Measurements from ENCODE around the gene SDHC.

DNA sequence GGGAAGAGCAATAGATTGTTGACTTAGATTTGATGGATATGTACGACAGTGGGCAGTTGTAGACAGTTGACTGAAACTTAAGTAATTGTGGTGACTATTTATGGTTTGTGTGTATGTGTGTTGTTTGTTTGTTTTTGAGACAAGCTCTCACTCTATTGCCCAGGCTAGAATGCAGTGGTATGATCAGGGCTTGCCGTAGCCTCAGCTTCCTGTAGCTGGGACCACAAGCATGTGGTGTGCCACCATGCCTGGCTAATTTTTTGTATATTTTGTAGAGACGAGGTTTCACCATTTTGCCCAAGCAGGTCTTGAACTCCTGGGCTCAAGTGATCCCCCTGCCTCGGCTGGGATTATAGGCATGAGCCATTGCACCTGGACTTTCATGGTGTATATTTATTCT lies 9.8 kb downstream of the SDHC start:
- no peak for TF ChIP-seq POLR2AphosphoS5 (IDR thresholded peaks at IDR 0.05; ENCODE audit: borderline replicate concordance, low read depth, low read length)
- no peak for TF ChIP-seq EZH2 (IDR thresholded peaks at IDR 0.05)
- no peak for TF ChIP-seq FOXP2 (optimal IDR thresholded peaks at IDR 0.05; ENCODE audit: control extremely low read depth, extremely low read length, insufficient read depth)
